Left forelimb (tissue), 1 donor: ENCODE results near the gene PTPRQ.

Experiments used
- DNase-seq: peaks from one replicate; pipeline ENCODE4 v3.0.0-alpha.2; 2018; ENCODE audit warnings: low spot score

PTPRQ gene

DNA sequence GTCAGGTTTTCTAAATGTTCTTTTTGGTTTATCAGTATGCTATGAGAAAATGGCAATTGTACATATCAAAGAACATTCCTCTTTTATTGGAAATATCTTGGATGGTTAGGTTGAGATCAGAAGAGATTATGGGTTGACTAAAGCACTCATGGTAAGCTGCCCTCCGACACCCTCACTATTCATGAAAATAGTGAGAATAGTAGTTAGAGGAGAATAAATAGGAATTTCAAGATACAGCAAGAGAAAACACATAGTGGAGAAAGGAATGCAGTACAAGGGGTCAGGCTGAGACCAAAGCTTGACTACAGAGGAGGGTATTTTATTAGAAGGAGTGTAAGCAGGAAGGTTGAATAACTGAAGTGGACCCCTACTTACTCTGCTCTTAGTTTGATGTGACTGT, 112.5 kb downstream of the PTPRQ start:
- no peak for DNase-seq

DNA sequence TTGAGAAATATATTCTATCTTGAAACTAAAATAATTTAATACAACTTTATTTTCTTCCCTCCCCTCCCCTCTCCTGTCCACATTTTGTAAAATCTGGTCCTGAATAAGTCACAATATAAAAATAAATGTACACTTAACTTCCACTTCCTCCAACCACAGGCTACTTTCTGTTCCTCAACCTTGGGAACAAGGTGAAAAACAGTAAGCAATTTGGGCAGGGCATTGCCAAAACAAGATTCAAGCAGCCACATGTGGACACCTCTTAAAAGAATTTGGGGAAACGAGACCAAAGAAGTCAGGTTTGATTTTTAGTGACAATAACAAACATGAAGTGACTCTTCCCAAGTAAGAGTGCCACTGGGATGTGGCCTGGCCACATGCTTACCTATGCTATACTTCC, 115.7 kb downstream of the PTPRQ start:
- no peak for DNase-seq

DNA sequence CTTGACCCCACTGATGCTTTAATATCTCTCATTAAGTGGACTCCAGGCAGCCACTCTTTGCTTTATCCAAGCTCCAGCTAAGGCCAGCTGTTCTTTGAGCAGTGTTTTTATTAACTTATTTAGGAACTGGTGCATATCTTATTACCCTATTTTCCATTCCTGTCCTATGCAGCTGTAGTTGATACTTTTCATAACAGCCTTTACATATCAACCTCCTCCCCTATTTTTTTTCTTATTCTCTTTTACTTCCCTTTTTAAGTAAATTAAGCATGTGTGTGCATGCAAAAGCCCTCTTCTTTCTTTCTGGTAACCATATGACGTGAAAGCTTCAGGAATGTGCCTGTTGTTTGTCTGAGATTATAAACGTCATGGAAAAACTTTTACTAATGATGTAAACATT, 121.2 kb downstream of the PTPRQ start:
- DNase-seq, result no peak

DNA sequence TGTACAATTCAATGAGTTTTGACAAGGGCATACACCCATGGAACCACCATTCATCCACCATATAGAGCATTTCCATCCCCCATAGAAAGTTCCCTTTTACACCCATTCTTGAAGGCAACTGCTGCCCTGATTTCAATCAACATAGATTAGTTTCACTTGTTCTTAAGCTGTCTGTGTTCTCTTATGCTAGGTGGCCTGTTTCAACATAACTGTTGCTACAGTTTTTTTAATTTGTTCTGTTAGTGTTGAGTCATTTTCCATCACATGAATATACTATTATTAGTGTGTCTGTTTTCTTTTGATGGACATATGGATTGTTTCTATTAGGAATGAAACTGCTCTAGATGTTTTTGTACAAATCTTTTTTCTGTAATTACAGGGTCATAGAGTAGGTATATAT, 123.4 kb downstream of the PTPRQ start:
- DNase-seq, result no peak

DNA sequence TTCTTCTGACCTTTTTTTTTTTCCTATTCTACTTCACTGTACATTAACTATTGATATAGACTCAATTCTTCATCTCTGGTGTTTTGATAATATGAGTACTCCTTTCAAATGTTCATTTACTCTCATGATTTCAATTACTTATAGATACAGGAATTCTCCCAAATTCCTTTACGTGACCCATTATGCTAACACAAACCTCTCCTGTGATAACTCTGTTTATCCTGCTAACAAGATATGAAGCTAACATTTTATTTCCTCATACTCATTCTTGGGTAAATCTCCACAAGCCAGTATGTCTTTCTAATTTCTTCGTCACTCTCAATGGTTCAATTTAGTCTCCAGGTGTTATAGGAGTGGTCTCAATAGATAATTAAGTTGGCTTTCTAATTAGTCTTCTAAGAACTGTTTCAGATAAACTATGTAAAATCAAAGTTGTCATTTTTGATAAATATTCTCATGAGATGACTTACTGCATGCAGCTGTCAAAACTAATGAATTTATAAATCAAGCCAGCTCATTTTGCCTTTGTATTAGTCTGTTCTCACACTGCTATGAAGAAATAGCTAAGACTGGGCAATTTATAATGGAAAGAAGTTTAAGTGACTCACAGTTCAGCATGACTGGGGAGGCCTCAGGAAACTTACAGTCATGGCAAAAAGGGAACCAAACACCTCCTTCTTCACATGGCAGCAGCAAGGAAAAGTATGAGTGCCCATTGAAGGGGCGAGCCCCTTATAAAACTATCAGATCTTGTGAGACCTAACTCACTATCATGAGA, 132.8 kb downstream of the PTPRQ start:
- DNase-seq, result no peak

DNA sequence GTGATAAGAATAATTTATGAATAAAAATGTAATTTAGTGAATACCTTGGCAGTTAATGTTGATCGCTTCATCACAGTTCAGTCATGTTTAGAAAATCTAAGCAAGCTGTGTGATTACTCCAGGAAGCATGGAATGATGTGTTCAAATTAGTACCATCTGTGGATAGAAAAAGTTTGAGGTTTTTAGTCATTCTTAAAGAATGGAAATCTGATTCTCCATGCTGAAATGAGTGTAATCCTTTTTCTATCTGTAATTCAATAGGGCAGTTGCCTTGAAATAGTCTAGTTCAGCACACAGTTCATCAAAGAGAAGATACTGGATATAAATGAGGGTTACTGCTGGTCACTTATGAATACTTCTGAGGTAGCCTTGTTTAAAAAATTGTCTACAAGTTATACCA, 136.2 kb downstream of the PTPRQ start:
- no peak for DNase-seq

DNA sequence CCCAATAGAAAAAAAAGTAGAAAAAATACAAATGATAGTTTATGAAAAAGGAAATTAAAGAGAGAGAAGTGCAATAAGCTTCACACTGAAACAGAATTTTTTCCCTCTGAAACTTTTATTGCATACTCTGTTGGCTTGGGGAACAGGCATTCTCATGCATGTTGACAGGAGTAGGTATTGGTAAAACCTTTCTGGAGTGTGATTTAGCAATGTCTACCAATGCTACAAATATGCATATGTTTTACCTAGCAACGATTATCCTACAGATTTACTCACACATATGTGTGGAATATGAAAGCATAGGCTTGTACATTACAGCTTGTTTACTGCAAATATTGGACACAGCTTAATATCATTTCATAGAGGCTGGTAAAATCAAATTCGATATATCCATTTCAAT, 137.7 kb downstream of the PTPRQ start:
- DNase-seq, result no peak

DNA sequence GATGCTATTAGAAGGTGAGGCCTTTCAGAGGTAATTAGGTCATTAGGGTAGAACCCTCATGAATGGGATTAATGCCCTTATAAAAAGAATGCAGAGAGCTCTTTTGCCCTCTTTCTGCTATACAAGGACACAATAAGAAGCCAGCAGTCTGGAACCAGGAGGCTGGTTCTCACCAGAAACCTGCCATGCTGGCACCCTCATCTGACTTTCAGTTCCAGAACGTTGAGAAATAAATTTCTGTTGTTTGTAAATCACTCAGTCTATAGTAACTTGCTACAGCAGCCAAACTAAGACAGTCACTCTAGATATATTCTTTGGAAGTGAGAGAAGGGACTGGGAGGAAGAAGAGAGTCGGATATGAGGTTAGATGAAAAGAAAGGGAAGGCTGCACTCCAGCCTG, 138.4 kb downstream of the PTPRQ start:
- no peak for DNase-seq

DNA sequence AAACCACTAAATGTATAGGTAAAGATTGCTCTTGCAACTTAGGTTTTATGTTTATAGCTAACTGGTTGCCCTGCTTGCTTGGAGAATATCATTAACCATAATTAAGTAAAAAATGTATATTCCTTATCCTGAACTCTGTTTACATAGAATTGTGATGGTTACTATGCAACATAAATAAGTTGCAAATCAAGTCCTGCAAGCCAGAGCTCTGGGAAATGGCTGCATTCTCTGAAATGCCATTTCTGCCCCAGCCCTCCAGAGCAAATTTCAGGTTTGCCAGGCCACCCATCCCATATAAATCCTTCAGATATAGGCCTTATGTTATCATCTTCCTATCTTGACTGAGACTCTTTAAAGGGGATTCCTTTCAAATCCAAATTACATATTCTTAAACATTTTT, 145.0 kb downstream of the PTPRQ start:
- no peak for DNase-seq

DNA sequence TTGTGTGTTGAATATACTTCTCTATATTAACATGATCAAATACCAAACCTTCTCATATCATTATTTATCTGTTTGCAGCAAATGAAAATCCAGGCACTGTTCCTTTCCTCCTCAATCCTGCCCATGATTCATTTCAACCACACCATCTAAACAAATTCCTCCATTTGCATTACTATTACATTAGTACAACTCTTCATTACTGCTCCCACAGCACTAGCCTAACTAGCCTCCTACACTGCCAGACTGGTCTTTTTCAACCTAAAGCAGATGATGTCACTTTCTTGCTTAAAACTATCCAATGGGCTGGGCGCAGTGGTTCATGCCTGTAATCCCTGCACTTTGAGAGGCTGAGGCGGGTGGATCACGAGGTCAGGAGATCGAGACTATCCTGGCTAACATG, 146.1 kb downstream of the PTPRQ start:
- DNase-seq, result no peak

DNA sequence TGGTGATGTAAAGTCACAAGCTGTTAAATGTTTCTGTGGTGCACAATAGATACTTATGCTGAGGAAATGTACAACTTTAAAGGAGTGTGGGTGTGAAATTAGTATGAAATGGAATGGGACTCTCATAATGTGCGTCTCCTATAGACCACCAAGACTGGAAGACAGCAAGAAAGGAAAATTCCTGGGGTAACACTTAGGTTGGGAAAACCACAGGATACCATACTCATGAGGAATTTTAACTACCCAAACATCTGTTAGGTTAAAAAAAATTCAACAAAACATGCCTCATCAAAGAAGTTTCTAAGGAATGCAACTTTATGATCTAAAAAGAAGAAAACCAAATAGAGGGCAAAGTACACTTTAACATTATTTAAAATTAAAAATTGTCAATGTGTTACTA, 149.7 kb downstream of the PTPRQ start:
- no peak for DNase-seq

DNA sequence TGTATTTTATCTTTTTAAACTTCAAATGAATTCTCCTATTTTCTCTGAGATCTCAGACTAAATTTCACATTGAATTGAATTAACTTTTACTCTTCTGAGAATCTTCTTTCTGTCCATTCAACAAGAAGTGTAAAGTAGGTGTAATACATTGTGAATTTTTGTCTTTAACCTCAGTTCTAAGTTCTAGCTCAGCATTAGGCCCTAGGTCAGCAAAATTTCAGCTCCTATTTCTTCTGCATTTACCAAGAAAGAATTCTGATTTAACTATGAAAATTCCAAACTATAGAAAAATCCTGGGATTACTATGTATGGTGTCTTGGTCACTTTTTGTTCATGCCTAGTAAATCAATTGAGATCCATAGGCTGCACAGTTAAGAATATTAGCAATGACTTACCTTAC, 152.5 kb downstream of the PTPRQ start:
- DNase-seq, result no peak

DNA sequence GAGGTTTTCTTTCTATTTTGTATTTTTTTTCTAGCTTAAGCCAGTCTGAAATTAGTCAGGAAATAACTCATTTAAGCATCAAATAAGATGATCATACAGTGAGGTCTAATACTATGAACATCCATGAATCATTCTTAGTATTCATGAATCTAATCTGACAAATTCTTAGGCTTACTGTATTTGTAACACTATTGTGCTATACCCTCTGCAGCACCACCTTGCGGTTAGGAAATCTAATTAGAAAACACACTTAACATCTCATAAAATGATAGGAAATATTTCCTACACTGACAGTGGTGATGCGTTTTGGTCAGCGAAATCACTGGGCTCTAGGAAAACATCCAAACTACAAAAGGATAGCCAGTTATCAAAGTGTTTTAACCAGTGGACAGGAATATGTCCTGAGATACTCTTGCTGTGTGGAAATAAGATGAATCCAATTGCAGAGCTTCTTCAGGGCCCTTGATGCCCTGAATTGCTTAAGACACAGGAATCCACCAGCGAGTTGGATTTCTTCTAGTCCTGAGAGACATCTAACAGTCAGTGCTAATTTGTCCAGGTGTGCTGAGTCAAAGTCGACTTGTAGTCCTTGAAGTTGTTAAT, 154.1 kb downstream of the PTPRQ start:
- no peak for DNase-seq

DNA sequence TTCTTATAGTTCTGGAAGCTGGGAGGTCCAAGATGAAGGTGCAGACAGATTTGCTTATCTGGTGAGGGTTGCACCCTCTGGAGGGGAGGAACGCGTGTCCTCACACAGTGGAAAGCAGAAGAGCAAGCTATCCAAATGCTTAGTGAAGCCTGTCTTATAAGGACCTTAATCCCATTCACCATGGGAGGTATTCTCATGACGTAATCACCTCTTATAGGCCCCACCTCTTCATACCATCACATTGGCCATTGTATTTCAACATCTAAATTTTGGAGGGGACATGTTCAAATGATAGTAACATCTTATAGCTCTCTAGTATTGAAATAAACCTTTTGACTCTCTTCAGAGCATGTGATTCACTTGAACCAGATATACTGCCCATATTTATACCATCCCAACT, 158.4 kb downstream of the PTPRQ start:
- DNase-seq, result no peak

DNA sequence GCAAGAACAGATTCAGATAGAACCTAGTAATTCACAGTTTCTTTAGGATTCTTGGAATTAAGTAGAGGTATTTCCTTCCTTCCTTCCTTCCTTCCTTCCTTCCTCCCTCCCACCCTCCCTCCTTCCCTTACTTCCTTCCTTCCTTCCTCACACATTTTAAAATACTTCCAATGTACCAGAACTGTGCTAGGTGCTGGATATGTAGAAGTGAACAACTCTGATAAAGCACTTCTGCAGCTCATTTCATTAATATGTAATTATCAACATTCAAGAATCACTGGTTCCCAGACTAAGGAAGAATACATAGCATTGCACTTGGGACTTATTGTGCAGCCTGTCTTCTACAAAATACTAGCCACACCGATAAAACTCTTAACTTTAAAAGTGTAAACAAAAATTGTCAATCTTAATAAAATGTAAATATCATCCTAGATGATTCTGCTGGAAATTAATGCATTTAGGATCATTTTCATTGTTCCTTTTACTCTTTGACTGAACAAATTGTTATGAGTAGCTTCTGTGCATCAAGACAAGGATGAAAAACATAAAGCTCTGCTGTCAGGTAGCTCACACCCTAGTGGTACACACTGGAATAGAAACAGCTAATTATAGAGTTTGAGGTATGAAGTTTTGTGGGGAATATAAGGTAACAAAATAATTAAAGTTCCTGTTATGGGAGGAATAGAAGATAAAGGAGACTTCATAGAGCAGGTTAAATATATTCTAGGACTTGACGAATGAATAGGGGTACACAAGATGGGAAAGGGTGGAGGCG, 163.5 kb downstream of the PTPRQ start:
- DNase-seq, result no peak

DNA sequence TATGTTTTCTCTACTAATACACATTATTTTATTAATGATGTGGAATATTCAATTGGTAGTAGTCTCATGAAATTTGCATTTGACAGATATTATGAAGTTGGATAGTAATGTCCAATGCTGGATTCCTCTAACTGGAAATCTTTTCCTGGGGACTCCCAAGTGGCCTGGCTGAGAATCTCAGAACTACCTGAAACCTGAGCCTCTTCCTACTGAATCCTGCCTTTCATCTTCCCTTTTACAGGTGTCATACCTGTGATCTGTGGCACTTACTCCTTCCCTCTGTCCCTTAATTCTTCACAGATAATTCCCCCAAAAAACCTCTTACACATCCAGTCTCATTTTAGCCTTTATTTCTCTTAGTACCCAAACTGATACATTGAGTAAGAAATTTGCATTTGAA, 173.7 kb downstream of the PTPRQ start:
- no peak for DNase-seq

DNA sequence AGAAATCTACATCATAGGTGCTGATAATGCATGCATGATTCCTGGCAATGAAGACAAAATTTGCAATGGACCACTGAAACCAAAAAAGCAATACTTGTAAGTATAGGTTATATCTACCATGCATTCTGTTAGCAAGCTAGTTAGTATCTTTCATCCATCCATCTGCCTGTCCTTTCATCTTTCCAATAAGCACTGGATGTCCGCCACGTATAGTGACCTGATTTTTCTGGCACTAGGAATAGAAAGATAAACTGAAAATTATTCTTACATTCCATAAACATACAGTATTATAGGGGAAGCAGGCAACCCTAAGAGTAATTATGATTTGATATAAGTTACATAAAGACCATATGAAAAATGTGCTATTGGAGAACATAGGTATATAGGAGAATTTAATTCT, 176.2 kb downstream of the PTPRQ start:
- no peak for DNase-seq

DNA sequence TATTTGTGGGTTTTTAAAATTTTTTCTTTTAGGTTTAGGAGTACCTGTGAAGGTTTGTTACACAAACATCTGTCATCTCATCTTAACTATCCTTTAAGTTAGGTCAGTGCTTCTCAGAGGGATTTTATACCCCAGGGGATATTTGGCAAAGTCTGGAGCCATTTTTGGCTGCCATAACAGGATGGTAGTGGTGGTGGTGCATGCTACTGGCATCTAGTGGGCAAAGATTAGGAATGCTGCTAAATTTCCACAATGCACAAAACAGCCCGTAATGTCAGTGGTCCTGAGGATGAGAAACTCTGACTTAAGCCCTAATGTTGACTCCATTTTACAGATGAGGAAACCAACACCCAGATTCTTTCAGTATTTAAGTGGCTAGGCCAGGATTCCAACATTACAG, 178.2 kb downstream of the PTPRQ start:
- DNase-seq, result no peak

DNA sequence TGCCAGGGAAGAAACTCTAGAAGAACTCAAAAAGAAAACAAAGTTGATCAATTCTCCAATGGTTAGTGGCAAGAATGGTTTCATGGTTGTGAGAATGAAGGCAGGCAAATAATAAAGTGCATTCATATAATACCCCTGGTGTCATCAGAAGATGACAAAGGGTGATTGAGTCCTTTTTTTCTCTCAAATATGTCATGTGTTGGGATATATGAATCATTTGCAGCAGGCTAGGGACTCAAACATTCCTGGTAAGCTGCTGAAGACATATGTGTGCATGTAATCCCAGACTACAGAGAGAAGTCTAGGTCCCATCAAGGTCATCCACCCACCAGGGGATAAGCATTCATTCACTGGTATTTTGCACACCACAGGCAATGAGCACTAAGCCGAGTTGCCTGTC, 181.0 kb downstream of the PTPRQ start:
- DNase-seq, result no peak

DNA sequence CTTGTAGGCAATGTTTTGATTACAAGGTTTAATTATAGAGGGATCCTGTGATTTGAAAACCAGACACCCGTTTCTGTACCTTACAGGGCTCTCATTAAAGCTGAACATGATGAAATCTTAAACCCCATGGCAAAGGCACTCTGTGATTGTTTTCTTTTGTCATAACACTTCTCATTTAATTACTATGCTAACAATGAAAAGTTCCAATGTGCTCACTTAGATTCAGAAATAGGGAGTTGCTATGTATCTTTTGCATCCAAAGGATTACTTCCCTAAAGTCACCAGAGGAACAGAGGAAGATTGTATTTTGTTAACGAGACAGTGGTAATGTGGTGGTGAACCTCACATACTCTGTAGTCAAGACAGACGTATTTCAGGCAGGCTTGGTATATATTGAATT, 181.9 kb downstream of the PTPRQ start:
- no peak for DNase-seq

DNA sequence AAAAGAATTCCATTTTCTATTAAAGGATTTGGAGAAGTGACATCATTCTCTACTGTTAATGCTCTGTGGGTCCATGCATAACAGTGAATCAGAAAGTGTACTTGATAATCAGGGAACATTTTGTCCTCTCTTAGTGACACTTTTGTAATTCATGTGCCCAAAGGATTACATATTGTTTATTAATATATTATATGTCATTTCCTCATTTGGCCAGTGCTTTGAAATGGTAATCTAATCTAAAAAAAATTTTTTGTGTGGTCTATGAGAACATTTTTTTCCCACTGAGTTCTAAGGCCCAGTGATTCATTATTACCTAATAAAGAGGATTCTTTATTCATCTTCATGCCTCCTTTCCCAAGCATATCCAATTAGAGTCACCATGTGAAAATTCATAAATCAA, 183.7 kb downstream of the PTPRQ start:
- DNase-seq, result no peak

DNA sequence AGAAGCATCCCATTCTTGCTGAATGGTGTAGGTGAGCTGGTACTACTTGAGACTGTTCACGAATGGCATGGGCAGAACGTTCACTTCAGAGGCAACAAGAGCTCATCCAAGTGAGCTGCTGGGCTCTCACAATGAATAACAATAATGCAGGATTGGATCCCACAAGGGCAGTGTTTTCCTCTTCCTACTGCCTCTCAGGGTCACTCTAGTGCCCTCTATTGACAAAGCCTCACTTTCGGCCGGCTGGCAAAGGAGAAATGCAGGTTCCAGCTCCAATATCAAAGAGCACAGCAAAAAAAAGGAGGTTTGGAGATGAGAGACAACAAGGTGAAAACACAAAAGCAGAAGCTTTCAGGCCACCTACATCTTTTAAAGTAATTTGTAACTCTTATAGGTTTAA, 188.8 kb downstream of the PTPRQ start:
- DNase-seq, result no peak

DNA sequence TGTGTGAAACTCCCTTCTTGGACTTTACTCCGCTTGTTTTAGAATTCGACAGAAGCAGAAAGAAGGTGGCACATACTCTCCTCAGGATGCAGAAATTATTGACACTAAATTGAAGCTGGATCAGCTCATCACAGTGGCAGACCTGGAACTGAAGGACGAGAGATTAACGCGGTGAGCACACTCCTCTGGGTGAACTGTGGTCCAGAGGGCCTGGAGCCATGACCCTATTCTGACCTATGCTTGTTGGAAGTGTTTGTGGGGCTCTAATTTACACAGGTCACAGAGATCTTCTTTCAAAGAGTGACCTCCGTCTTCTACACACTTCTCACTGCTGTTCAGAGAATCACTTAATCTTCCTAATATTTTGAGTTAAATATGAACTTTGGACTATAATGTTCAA, 190.9 kb downstream of the PTPRQ start:
- DNase-seq, result no peak
